Right lobe of liver (tissue), 6 donors: ENCODE data around the gene FKBP1B. TPM values are rescaled to one million over a fixed set of nuclear protein-coding genes. Genes with fewer than 3 reads are reported as not detected.

Source experiments
- ATAC-seq, 4 donors: fragments of 200-7000 bp; cut with Tn5 transposase; one replicate each; pipeline ENCODE4 v1.9.1; 2020; ENCODE audit warnings: mild to moderate bottlenecking in 4 of 4, moderate library complexity in 4 of 4
- DNase-seq, 3 donors: peaks; one replicate each; pipeline ENCODE4 v3.0.0-alpha.2; 2020
- H3K27ac ChIP-seq, 3 donors: fragments of 200-600 bp; one replicate each; pipeline ENCODE4 v1.8.0; 2022
- H3K27me3 ChIP-seq, 2 donors: fragments of 200-600 bp; one replicate each; pipeline ENCODE4 v1.8.0; 2022
- H3K36me3 ChIP-seq, 4 donors: fragments of 200-600 bp; sonication (generic) in 1 of 4; one replicate each; pipeline versions ENCODE4 v1.5.1 to v1.8.0; 2017 to 2022; ENCODE audit warnings: control low read depth in 1 of 4
- H3K4me1 ChIP-seq, 4 donors: fragments of 200-600 bp; sonication (generic) in 1 of 4; one replicate each; pipeline versions ENCODE4 v1.5.1 to v1.8.0; 2017 to 2022; ENCODE audit warnings: control low read depth in 1 of 4
- H3K4me3 ChIP-seq, 3 donors: fragments of 200-600 bp; one replicate each; pipeline ENCODE4 v1.8.0; 2022
- H3K9me3 ChIP-seq, 4 donors: fragments of 200-600 bp; sonication (generic) in 1 of 4; one replicate each; pipeline versions ENCODE4 v1.5.1 to v1.8.0; 2017 to 2022; ENCODE audit warnings: control low read depth in 1 of 4
- POLR2A ChIP-seq: fragments of 450-650 bp; IDR thresholded peaks from one replicate; pipeline ENCODE4 v1.6.1; 2017; ENCODE audit warnings: antibody characterized with exemption, mild to moderate bottlenecking
- WGBS: methylation state at CpG from one replicate; pipeline ENCODE4 v1.1.6; 2018; ENCODE audit warnings: low coverage, low lambda C conversion rate; ENCODE audit not compliant: insufficient coverage; ENCODE audit errors: missing lambda C conversion rate; 5-methylcytosine and 5-hydroxymethylcytosine counted together
- intact Hi-C, 2 donors: fragments of 100-400 bp; cut with DNase I; formaldehyde crosslinking; loops; one replicate each; pipeline versions ENCODE4 v1.11.2 to v1.14.1; 2022
- total RNA-seq, 6 experiments: library from RNA; depleted of rRNA in 2 of 6; stranded (reverse); fragments of >200 nt in 2 of 6; fragmentation: NEBNext Ultra II Directional in 3 of 6; extraction: Animal tissue kit (Norgen Biotek cat#: 25700) in 3 of 6; gene quantifications; one replicate each; pipeline versions ENCODE4 v1.1.0 to v1.2.4, GENCODE V29; 2016 to 2023
- TF ChIP-seq, protein P1 (sequence below), 4 donors: fragments of 200-600 bp in 3 of 4; fragments of 450-650 bp in 1 of 4; IDR thresholded peaks; one replicate each; pipeline versions ENCODE4 v1.5.1 to v1.8.0; 2016 to 2022; ENCODE audit warnings: antibody characterized with exemption in 4 of 4, mild to moderate bottlenecking in 2 of 4
- donor health status: DM: no; HTN: yes; CAD: no.
- donor health status: DM: no; HTN: no; CAD: no.
- donor health status: DM: no; HTN: no; CAD: no.
- donor health status: DM: no; HTN: yes; CAD: no.
- donor health status: DM: no; HTN: yes; CAD: no.

The FKBP1B gene
- total RNA-seq, 6 experiments from 2014 or later: 2.4 to 11.0 (median 3.2) TPM

DNA sequence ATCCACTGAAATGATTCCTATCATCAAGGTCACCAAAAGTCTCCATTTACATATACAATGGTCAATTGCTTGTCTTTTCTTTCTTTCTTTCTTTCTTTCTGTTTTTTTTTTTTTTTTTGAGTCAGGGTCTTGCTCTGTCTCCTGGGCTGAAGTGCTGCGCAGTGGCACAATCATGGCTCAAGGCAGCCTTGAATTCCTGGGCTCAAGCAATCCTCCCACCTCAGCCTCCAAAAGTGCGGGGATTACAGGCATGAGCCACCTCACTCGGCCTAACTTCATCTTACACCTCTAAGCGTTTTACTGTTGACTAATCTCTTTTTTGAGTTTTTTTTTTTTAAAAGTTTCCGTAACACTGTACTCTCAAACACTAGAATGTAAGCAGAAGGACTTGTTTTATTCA is 25.7 kb downstream of the FKBP1B start:
- Histone ChIP-seq H3K4me3 (peak overlapping the region; percentile 69 to 96 (median 87)), H3K36me3 (peaks cover 0 to 4% (median 1%) of the 10 kb centered on the region in 4 donors), H3K9me3 (no peaks in the 10 kb centered on the region), H3K4me1 (peaks cover 0 to 9% (median 3%) of the 10 kb centered on the region in 4 donors), H3K27me3 (no peaks in the 10 kb centered on the region), H3K27ac (no peak overlapping the region)
- WGBS: 58% methylated on average over 5 of the region's 5 CpGs
- ATAC-seq: no peak
- intact Hi-C loops: no loop called here
- TF ChIP-seq, protein P1, sequence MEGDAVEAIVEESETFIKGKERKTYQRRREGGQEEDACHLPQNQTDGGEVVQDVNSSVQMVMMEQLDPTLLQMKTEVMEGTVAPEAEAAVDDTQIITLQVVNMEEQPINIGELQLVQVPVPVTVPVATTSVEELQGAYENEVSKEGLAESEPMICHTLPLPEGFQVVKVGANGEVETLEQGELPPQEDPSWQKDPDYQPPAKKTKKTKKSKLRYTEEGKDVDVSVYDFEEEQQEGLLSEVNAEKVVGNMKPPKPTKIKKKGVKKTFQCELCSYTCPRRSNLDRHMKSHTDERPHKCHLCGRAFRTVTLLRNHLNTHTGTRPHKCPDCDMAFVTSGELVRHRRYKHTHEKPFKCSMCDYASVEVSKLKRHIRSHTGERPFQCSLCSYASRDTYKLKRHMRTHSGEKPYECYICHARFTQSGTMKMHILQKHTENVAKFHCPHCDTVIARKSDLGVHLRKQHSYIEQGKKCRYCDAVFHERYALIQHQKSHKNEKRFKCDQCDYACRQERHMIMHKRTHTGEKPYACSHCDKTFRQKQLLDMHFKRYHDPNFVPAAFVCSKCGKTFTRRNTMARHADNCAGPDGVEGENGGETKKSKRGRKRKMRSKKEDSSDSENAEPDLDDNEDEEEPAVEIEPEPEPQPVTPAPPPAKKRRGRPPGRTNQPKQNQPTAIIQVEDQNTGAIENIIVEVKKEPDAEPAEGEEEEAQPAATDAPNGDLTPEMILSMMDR (IDR thresholded peaks at IDR 0.05): no peak
- TF ChIP-seq POLR2A: no peak
- DNase-seq: no peak

DNA sequence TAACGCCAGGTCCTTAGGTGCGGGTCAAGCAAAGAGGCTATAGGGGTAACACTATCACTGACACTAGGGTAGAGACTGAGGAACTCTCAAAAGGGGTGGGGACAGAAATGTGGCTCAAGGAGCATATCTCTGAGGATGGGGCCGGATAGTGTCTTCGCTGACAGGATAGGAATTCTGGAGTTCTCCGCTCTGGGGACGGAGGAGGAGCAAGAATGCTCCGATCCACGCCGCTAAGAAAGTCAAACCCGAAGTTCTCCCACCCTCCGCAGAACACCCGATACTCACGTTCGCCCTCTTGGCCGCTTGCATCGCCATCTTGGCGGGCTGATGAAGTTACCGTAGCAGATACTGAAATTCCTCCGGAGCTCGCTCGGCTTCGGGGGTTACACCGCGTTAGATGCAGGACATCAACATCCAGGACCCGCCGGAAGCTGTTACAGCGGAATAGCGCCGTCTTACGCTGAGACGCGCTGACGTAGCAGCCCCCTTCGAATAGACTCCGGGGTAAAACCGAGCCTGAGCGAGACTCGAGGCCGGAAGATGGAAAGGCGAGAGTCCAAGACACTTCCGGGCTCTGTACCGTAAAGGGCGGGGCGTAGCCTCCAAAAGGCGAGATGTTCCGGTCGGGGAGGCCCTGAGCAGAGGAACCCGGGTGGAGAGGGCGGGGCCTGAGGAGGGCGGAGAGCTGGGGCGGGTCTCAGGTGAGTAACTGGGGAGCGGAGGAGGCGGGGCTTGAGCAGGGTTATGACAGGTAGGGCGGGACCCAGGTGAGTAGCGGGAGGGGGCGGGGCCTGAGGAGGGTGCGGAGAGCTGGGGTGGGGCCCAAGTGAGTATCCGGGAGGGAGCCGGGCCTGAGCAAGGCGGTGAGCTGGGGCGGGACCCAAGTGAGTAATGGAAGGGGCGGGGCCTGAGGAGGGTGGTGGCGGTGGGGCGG is 26.6 kb downstream of the FKBP1B start, which contains the start of gene SF3B6:
SF3B6 (minus strand) TSS at position 412 of the 934 bp plus-strand sequence; CDS start at position 315, 97 bp downstream.
- WGBS: 0% methylated on average over 38 of the region's 64 CpGs
- ATAC-seq (peak; percentile 94 to 98 (median 96)), DNase-seq (peak; percentile 99 to 100 (median 99))
- intact Hi-C loops: no loop called here
- Histone ChIP-seq H3K36me3 (peaks cover 0 to 4% (median 0%) of the 10 kb centered on the region in 4 donors), H3K4me1 (peaks cover 0 to 9% (median 3%) of the 10 kb centered on the region in 4 donors), H3K27me3 (no peaks in the 10 kb centered on the region), H3K4me3 (peak within 1 kb of the TSS; percentile 69 to 96 (median 87)), H3K27ac (peak within 1 kb of the TSS; percentile 63 to 69 (median 66)), H3K9me3 (no peaks in the 10 kb centered on the region)
- no peak for TF ChIP-seq POLR2A
- TF ChIP-seq, protein P1 (IDR thresholded peaks at IDR 0.05): peak in 2 of 4 donors; percentile 2 to 26

DNA sequence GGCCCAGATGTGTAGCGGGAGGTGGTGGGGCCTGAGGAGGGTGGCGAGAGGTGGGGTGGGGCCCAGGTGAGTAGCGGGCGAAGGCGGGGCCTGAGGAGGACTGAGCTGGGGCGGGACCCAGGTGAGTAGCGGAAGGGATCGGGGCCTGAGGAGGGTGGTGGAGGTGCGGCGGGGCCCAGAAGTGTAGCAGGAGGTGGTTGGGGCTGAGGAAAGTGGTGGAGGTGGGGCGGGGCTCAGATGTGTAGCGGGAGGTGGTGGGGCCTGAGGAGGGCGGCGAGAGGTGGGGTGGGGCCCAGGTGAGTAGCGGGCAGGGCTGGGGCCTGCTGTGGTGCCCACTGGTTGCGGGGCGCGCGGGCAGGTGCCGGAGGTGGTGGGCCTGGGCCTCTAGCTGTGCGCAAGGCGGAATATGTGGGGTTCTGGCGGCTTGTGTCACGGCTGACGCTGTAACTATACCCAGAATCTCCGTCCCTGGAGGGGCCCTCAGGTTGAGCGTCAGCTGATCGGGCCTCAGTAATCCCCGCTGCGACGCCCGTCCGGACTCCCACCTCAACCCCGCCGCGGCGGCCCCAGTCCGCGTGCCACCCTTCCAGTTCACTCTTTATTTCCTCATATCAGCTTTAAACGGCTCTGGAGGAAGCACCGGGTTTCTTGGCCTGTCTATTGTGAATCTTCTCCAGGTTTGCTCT is 27.5 kb downstream of the FKBP1B start:
- no peaks in the 10 kb centered on the region for H3K27me3 ChIP-seq
- H3K9me3 ChIP-seq: no peaks in the 10 kb centered on the region
- TF ChIP-seq, protein P1 (IDR thresholded peaks at IDR 0.05): no peak
- TF ChIP-seq POLR2A: no peak
- peaks cover 0 to 4% (median 0%) of the 10 kb centered on the region in 4 donors for H3K36me3 ChIP-seq
- DNase-seq (no peak), ATAC-seq (no peak)
- H3K4me1 ChIP-seq: peaks cover 0 to 9% (median 3%) of the 10 kb centered on the region in 4 donors
- peak overlapping the region; percentile 69 to 96 (median 87) for H3K4me3 ChIP-seq
- intact Hi-C loops: no loop called here
- H3K27ac ChIP-seq: peak overlapping the region; percentile 56 to 66 (median 63)
- WGBS: 5% methylated on average over 17 of the region's 41 CpGs

DNA sequence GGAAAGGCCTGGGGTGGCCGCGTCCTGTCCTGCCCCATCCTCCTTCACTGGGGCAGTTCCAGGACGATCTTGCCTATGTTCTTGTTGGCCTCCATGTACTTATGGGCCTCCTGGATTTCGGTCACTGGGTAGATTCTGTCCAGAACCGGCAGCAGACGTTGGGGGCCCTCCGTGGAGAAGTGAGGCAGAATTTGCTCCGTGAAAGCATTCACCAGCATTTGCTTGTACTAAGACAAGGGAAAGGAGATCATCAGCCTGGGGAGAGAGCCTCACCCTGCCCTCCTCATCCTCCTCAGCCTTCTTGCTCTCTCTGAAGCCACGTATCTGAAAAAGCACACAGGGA is 28.0 kb downstream of the FKBP1B start:
- H3K36me3 ChIP-seq: peaks cover 0 to 4% (median 0%) of the 10 kb centered on the region in 4 donors
- TF ChIP-seq, protein P1 (IDR thresholded peaks at IDR 0.05): no peak
- no peak for TF ChIP-seq POLR2A
- DNase-seq: no peak
- peak overlapping the region; percentile 56 to 66 (median 63) for H3K27ac ChIP-seq
- no peaks in the 10 kb centered on the region for H3K27me3 ChIP-seq
- H3K4me1 ChIP-seq: peaks cover 0 to 9% (median 3%) of the 10 kb centered on the region in 4 donors
- peak overlapping the region; percentile 69 to 96 (median 87) for H3K4me3 ChIP-seq
- no peaks in the 10 kb centered on the region for H3K9me3 ChIP-seq
- ATAC-seq: no peak
- intact Hi-C loops: no loop called here
- WGBS: 29% methylated on average over 1 of the region's 9 CpGs
